GM12864 (cell line): Measurements from ENCODE around the gene CD6.

Source experiments
- DNase-seq: peaks from one replicate; pipeline ENCODE4 v3.0.0-alpha.2; 2011; ENCODE audit warnings: low read depth
- H3K4me3 ChIP-seq: 2 replicates; pipeline ENCODE4 v1.5.1; 2011; ENCODE audit warnings: mild to moderate bottlenecking, low read depth, low read length, control low read depth
- CTCF ChIP-seq: IDR thresholded peaks from 2 replicates; pipeline ENCODE4 v1.5.1; 2011; ENCODE audit warnings: low read depth, mild to moderate bottlenecking, moderate library complexity, low read length, control low read depth, inconsistent platforms; ENCODE audit errors: missing control alignments

CD6 gene

GRCh38 chr11:61034704-61035525 is 63.4 kb downstream of the CD6 start:
- H3K4me3 ChIP-seq, result no peak overlapping the region
- TF ChIP-seq CTCF, result no peak
- no peak for DNase-seq

GRCh38 chr11:61035526-61035835 is 64.0 kb downstream of the CD6 start:
- no peak for DNase-seq
- H3K4me3 ChIP-seq, result no peak overlapping the region
- no peak for TF ChIP-seq CTCF

GRCh38 chr11:61037441-61038093 is 66.1 kb downstream of the CD6 start:
- no peak for TF ChIP-seq CTCF
- H3K4me3 ChIP-seq, result no peak overlapping the region
- DNase-seq, result no peak

- DNase-seq, result no peak
- TF ChIP-seq CTCF, result no peak
- H3K4me3 ChIP-seq, result no peak overlapping the region
Measured at GRCh38 chr11:61039916-61040315, 68.4 kb downstream of the CD6 start.

- TF ChIP-seq CTCF, result no peak
- peak overlapping the region; percentile 58 for H3K4me3 ChIP-seq
- peak; percentile 82 for DNase-seq
Measured at GRCh38 chr11:61041755-61042518, 70.5 kb downstream of the CD6 start.

GRCh38 chr11:61042537-61042936 is 71.1 kb downstream of the CD6 start:
- TF ChIP-seq CTCF, result no peak
- H3K4me3 ChIP-seq, result peak overlapping the region; percentile 58
- DNase-seq, result no peak
